ENCODE measurements around the gene RORC.
"Not testable (repeated sequence)": the region's sequence is repeated elsewhere in the genome, so short reads cannot be mapped to it uniquely, and the experiment has no call there.

The RORC gene

GRCh38 chr1:151779852-151780251, 51.8 kb downstream of the RORC start:
- no peak overlapping the region for H3K4me3 ChIP-seq (ENCODE audit: low read depth, low read length)
- no peak for TF ChIP-seq CTCF (conservative IDR thresholded peaks at IDR 0.05; ENCODE audit: low read depth, low read length)
- no peak for DNase-seq (ENCODE audit: low read depth)

- no peak overlapping the region for H3K4me3 ChIP-seq (ENCODE audit: low read depth, low read length)
- TF ChIP-seq CTCF (conservative IDR thresholded peaks at IDR 0.05; ENCODE audit: low read depth, low read length): no peak
Observed at GRCh38 chr1:151777317-151777716, 54.3 kb downstream of the RORC start.

GRCh38 chr1:151776665-151777062, 54.9 kb downstream of the RORC start:
- H3K4me3 ChIP-seq (ENCODE audit: low read depth, low read length): no peak overlapping the region
- TF ChIP-seq CTCF (conservative IDR thresholded peaks at IDR 0.05; ENCODE audit: low read depth, low read length): no peak
- DNase-seq (ENCODE audit: low read depth): no peak

More at GRCh38 chr1:151777317-151777716, 54.3 kb downstream of the RORC start:
- DNase-seq (ENCODE audit: low read depth): no peak

- H3K4me3 ChIP-seq (ENCODE audit: low read depth, low read length): no peak overlapping the region
- DNase-seq (ENCODE audit: low read depth): no peak
- TF ChIP-seq CTCF (conservative IDR thresholded peaks at IDR 0.05; ENCODE audit: low read depth, low read length): no peak
Observed at GRCh38 chr1:151775894-151776664, 55.5 kb downstream of the RORC start.

- H3K4me3 ChIP-seq (ENCODE audit: low read depth, low read length): no peak overlapping the region
- no peak for TF ChIP-seq CTCF (conservative IDR thresholded peaks at IDR 0.05; ENCODE audit: low read depth, low read length)
- DNase-seq (ENCODE audit: low read depth): no peak
Observed at GRCh38 chr1:151774256-151774922, 57.2 kb downstream of the RORC start.

GRCh38 chr1:151773702-151774101, 57.9 kb downstream of the RORC start:
- no peak overlapping the region for H3K4me3 ChIP-seq (ENCODE audit: low read depth, low read length)
- peak; percentile 53 for DNase-seq (ENCODE audit: low read depth)
- TF ChIP-seq CTCF (conservative IDR thresholded peaks at IDR 0.05; ENCODE audit: low read depth, low read length): no peak

GRCh38 chr1:151769270-151769669, 62.3 kb downstream of the RORC start:
- DNase-seq (ENCODE audit: low read depth); H3K4me3 ChIP-seq (ENCODE audit: low read depth, low read length): not testable (repeated sequence)

GRCh38 chr1:151768351-151769066, 63.1 kb downstream of the RORC start:
- not testable (repeated sequence) for H3K4me3 ChIP-seq (ENCODE audit: low read depth, low read length)

More at GRCh38 chr1:151768351-151769066, 63.1 kb downstream of the RORC start:
- DNase-seq (ENCODE audit: low read depth): not testable (repeated sequence)

Data from choroid plexus epithelial cell (primary cell).